ENCODE data around the gene WDR81.
"Not testable (repeated sequence)": the region's sequence is repeated elsewhere in the genome, so short reads cannot be mapped to it uniquely, and the experiment has no call there.

Gene WDR81

DNA sequence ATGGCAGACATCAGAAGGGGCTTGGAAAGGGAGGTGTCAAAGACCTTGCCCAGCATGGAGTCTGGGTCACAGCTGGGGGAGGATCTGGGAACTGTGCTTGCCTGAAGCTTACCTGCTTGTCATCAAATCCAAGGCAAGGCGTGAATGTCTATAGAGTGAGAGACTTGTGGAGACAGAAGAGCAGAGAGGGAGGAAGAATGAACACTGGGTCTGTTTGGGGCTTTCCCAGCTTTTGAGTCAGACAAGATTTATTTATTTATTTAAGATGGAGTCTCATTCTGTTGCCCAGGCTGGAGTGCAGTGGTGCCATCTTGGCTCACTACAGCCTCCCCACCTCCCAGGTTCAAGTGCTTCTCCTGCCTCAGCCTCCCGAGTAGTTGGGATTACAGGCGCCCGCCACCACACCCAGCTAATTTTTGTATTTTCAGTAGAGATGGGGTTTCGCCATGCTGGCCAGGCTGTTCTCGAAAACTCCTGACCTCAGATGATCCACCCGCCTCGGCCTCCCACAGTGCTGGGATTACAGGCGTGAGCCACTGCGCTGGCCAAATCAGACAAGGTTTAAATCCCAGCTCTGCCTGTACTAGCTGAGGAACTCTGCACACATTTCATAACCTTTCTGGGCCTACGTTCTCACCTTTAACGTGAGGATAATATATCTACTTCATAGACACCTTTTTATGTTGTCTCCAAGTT is 48.6 kb downstream of the WDR81 start:
- H3K4me3 Mint-ChIP-seq; ATAC-seq (replicated peaks; ENCODE audit: extremely low read depth, poor library complexity, severe bottlenecking); H3K9me3 Mint-ChIP-seq; H3K27me3 Mint-ChIP-seq; DNase-seq (ENCODE audit: low spot score in 2 of 2): not testable (repeated sequence)
- peaks cover 12% of the 10 kb centered on the region for H3K36me3 Mint-ChIP-seq (ENCODE audit: insufficient read depth)
- H3K27ac Mint-ChIP-seq (ENCODE audit: low read depth) = peak overlapping the region; percentile 44
- peaks cover 13% of the 10 kb centered on the region for H3K4me1 Mint-ChIP-seq

DNA sequence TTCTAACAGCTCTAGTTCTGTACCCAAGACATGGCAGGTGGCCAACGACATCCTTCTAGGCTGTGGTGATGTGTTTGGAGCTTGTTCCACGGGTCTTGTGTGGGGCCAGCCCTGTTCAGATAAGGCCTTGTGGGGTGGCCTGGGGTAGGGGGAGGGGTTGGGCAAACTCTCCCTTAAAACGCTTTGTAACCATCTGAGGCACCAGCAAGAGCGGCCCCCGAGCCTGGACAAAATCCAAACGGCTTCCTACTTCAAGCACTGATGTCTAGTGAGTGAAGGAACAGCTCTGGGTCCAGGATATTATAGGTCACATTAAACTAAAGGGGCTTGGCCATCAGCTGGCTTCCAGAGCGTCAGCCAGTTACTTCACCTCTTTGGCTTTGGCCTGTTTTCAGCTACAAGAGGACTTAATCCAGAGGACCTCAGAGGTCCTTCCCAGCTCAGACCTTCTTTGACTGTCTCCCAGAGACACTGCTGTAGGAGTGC is 49.2 kb downstream of the WDR81 start:
- no peaks in the 10 kb centered on the region for H3K27me3 Mint-ChIP-seq
- H3K27ac Mint-ChIP-seq (ENCODE audit: low read depth) = no peak overlapping the region
- no peaks in the 10 kb centered on the region for H3K9me3 Mint-ChIP-seq
- DNase-seq (ENCODE audit: low spot score in 2 of 2) = no peak
- peaks cover 13% of the 10 kb centered on the region for H3K4me1 Mint-ChIP-seq
- H3K36me3 Mint-ChIP-seq (ENCODE audit: insufficient read depth) = peaks cover 12% of the 10 kb centered on the region
- no peak for ATAC-seq (replicated peaks; ENCODE audit: extremely low read depth, poor library complexity, severe bottlenecking)
- no peak overlapping the region for H3K4me3 Mint-ChIP-seq

GRCh38 chr17:1774390-1775176 is 50.1 kb downstream of the WDR81 start:
- peaks cover 14% of the 10 kb centered on the region for H3K36me3 Mint-ChIP-seq (ENCODE audit: insufficient read depth)
- no peaks in the 10 kb centered on the region for H3K27me3 Mint-ChIP-seq
- no peaks in the 10 kb centered on the region for H3K9me3 Mint-ChIP-seq
- no peak overlapping the region for H3K4me3 Mint-ChIP-seq
- H3K27ac Mint-ChIP-seq (ENCODE audit: low read depth) = no peak overlapping the region
- DNase-seq (ENCODE audit: low spot score in 2 of 2) (no peak), ATAC-seq (replicated peaks; ENCODE audit: extremely low read depth, poor library complexity, severe bottlenecking) (no peak)
- H3K4me1 Mint-ChIP-seq = peaks cover 11% of the 10 kb centered on the region

DNA sequence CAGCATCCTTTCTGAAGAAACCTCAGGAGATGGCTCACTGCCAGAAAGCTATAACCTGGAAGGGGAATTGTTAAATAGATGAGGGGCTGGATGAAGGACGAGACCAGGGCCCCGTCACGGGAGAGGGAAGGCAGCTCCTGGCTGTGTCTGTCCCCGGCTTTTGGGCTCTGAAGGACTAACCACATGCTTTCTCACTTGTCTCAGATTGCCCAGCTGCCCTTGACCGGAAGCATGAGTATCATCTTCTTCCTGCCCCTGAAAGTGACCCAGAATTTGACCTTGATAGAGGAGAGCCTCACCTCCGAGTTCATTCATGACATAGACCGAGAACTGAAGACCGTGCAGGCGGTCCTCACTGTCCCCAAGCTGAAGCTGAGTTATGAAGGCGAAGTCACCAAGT is 51.8 kb downstream of the WDR81 start:
- H3K4me3 Mint-ChIP-seq = no peak overlapping the region
- H3K4me1 Mint-ChIP-seq = peaks cover 3% of the 10 kb centered on the region
- H3K36me3 Mint-ChIP-seq (ENCODE audit: insufficient read depth) = peaks cover 15% of the 10 kb centered on the region
- H3K9me3 Mint-ChIP-seq = no peaks in the 10 kb centered on the region
- no peaks in the 10 kb centered on the region for H3K27me3 Mint-ChIP-seq
- no peak for DNase-seq (ENCODE audit: low spot score in 2 of 2)
- H3K27ac Mint-ChIP-seq (ENCODE audit: low read depth) = no peak overlapping the region
- no peak for ATAC-seq (replicated peaks; ENCODE audit: extremely low read depth, poor library complexity, severe bottlenecking)

DNA sequence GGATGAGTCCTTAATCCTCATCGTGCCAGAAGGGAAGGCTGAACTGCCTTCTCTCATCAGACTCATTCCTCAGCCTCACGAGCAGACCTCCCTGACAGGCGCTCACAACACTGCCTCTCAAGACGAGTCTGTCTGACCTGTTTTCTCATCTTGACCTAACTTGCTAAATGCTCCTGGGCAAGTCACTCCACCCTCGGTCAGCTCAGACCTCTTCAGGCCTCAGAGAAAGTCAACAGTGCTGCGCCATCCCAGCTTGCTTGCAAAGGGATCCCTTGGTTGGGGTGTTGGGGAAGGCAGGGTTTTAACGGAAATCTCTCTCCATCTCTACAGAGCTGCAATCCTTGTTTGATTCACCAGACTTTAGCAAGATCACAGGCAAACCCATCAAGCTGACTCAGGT is 52.4 kb downstream of the WDR81 start:
- H3K9me3 Mint-ChIP-seq = no peaks in the 10 kb centered on the region
- DNase-seq (ENCODE audit: low spot score in 2 of 2) = no peak
- no peak overlapping the region for H3K4me3 Mint-ChIP-seq
- no peaks in the 10 kb centered on the region for H3K4me1 Mint-ChIP-seq
- ATAC-seq (replicated peaks; ENCODE audit: extremely low read depth, poor library complexity, severe bottlenecking) = no peak
- peaks cover 17% of the 10 kb centered on the region for H3K36me3 Mint-ChIP-seq (ENCODE audit: insufficient read depth)
- no peaks in the 10 kb centered on the region for H3K27me3 Mint-ChIP-seq
- H3K27ac Mint-ChIP-seq (ENCODE audit: low read depth) = no peak overlapping the region

- Mint-ChIP-seq H3K4me1 (no peaks in the 10 kb centered on the region), H3K9me3 (no peaks in the 10 kb centered on the region), H3K36me3 (ENCODE audit: insufficient read depth) (peaks cover 33% of the 10 kb centered on the region), H3K4me3 (no peak overlapping the region), H3K27ac (ENCODE audit: low read depth) (no peak overlapping the region), H3K27me3 (no peaks in the 10 kb centered on the region)
- DNase-seq (ENCODE audit: low spot score in 2 of 2) (no peak), ATAC-seq (replicated peaks; ENCODE audit: extremely low read depth, poor library complexity, severe bottlenecking) (no peak)
Measured at GRCh38 chr17:1779571-1780131, 55.1 kb downstream of the WDR81 start.

DNA sequence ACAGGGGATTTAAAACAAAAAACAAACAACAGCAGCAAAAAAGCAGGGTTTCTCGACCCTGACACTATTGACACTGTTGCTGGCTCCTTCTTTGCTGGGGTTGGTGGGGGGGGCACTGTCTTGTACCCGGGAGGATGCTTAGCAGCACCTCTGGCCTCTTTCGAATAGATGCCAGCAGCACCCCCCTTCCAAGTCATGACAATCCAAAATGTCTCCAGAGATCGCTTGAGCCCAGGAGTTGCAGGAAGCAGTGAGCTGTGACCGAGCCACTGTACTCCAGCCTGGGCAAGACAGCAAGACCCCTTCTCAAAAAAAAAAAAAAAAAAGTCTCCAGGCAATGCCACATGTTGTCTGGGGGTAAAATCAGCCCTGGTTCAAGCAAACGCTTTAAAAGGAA is 57.7 kb downstream of the WDR81 start:
- ATAC-seq (replicated peaks; ENCODE audit: extremely low read depth, poor library complexity, severe bottlenecking) = no peak
- Mint-ChIP-seq H3K27ac (ENCODE audit: low read depth) (no peak overlapping the region), H3K36me3 (ENCODE audit: insufficient read depth) (peaks cover 50% of the 10 kb centered on the region), H3K27me3 (no peaks in the 10 kb centered on the region), H3K4me1 (no peaks in the 10 kb centered on the region), H3K4me3 (no peak overlapping the region), H3K9me3 (no peaks in the 10 kb centered on the region)
- no peak for DNase-seq (ENCODE audit: low spot score in 2 of 2)

- Mint-ChIP-seq H3K27me3 (no peaks in the 10 kb centered on the region), H3K27ac (ENCODE audit: low read depth) (no peak overlapping the region), H3K4me1 (no peaks in the 10 kb centered on the region), H3K9me3 (no peaks in the 10 kb centered on the region), H3K36me3 (ENCODE audit: insufficient read depth) (peaks cover 50% of the 10 kb centered on the region), H3K4me3 (no peak overlapping the region)
- no peak for DNase-seq (ENCODE audit: low spot score in 2 of 2)
- ATAC-seq (replicated peaks; ENCODE audit: extremely low read depth, poor library complexity, severe bottlenecking) = no peak
Measured at GRCh38 chr17:1783271-1783670, 58.8 kb downstream of the WDR81 start.

DNA sequence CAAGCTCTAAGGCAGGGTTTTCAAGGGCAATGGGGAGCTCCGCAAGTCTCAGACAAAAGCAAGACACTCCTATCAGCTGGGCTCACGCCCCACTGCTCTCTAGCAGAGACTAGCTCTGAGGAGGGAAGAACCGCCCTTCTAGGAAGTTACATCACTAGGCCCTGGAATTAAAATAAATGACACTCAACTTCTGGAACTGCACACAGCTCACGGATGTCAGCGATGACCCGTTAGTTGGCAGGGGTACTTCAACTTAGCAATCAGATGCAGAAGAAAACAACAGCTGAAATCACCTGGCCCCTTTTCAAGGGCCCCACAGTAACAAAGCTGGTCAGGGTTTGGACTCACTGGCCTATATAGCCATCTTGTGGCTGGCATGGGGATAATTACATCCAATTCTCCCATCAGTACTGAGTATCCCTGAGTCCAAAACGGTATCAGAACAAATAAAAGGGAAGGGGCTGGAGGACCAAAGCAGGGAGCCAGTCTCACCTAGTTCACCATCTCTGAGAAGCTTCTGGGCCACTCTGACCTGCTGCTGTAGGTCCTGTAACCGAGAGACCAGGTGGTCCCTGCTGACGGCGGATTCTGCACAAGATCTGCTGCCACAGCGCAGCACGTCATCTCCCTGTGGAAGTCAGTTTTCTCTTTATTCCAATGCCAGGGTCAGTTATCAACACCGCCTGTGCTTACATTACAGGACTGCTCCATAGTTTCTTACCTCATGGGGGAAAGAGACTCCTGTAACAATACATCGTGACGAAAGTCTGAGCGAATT is 59.5 kb downstream of the WDR81 start:
- no peak for ATAC-seq (replicated peaks; ENCODE audit: extremely low read depth, poor library complexity, severe bottlenecking)
- Mint-ChIP-seq H3K27me3 (no peaks in the 10 kb centered on the region), H3K27ac (ENCODE audit: low read depth) (no peak overlapping the region), H3K36me3 (ENCODE audit: insufficient read depth) (peaks cover 52% of the 10 kb centered on the region), H3K9me3 (no peaks in the 10 kb centered on the region), H3K4me3 (no peak overlapping the region), H3K4me1 (no peaks in the 10 kb centered on the region)
- DNase-seq (ENCODE audit: low spot score in 2 of 2) = no peak

GRCh38 chr17:1785930-1786329 is 61.4 kb downstream of the WDR81 start:
- H3K27ac Mint-ChIP-seq (ENCODE audit: low read depth) = no peak overlapping the region
- no peak for DNase-seq (ENCODE audit: low spot score in 2 of 2)
- ATAC-seq (replicated peaks; ENCODE audit: extremely low read depth, poor library complexity, severe bottlenecking) = no peak
- H3K36me3 Mint-ChIP-seq (ENCODE audit: insufficient read depth) = peaks cover 49% of the 10 kb centered on the region
- H3K27me3 Mint-ChIP-seq = no peaks in the 10 kb centered on the region
- H3K4me1 Mint-ChIP-seq = no peaks in the 10 kb centered on the region
- no peak overlapping the region for H3K4me3 Mint-ChIP-seq
- H3K9me3 Mint-ChIP-seq = no peaks in the 10 kb centered on the region

DNA sequence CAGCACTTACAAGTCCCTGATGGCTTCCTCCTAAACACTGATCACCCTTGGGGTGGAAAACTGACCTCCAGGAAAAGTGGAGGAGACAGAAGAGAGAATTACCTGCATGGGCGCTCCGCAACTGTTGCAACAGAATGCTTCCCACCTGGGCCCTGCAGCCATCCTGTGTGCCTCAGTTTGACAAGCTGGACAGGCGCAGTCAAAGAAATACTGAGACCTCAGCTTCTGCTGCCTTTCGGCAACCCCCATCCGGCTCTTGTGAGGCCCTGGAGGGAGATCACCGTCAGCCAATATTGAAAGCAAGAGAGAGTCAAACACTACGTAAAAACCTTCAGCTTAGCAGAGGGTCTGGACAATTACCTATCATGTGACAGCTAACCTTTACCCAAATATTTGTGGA is 62.2 kb downstream of the WDR81 start:
- Mint-ChIP-seq H3K9me3 (no peaks in the 10 kb centered on the region), H3K27me3 (no peaks in the 10 kb centered on the region), H3K4me1 (peaks cover 5% of the 10 kb centered on the region), H3K36me3 (ENCODE audit: insufficient read depth) (peaks cover 47% of the 10 kb centered on the region), H3K4me3 (no peak overlapping the region), H3K27ac (ENCODE audit: low read depth) (no peak overlapping the region)
- ATAC-seq (replicated peaks; ENCODE audit: extremely low read depth, poor library complexity, severe bottlenecking) = no peak
- no peak for DNase-seq (ENCODE audit: low spot score in 2 of 2)

DNA sequence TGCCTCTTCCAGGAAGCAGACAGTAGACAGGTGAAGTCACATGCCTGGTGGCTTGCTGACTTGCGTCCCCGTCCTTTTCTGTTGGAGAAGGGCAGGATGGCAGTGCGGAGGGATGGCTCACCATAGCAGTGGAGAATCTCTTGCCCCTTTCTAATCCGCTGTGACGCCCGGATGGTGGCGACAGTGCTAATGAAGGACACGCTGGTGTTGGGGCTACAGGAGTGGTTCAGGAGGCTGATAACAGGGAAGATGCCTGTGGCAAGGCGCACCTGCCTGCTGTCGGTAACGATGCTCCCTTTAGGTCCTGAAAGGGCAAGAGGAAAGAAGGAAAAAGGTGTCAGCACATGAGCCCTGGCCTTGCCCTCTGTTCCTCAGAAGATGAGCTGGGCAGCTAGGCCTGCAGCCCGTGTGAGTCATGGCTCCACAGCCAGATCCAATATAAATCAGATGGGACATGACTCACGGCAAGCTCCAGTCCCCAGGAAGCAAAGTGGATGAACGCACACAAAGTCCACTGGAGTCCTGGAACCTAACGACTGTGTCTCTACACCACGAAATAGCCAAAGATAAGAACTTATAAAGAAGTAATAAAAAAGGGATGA is 62.9 kb downstream of the WDR81 start:
- Mint-ChIP-seq H3K27ac (ENCODE audit: low read depth) (no peak overlapping the region), H3K4me1 (peaks cover 5% of the 10 kb centered on the region), H3K9me3 (no peaks in the 10 kb centered on the region), H3K27me3 (no peaks in the 10 kb centered on the region), H3K4me3 (no peak overlapping the region), H3K36me3 (ENCODE audit: insufficient read depth) (peaks cover 45% of the 10 kb centered on the region)
- ATAC-seq (replicated peaks; ENCODE audit: extremely low read depth, poor library complexity, severe bottlenecking) = no peak
- DNase-seq (ENCODE audit: low spot score in 2 of 2) = no peak
